T follicular helper cell (primary cell): ENCODE data around the gene PRORP.
"Not testable (repeated sequence)": the region's sequence is repeated elsewhere in the genome, so short reads cannot be mapped to it uniquely, and the experiment has no call there.

ENCODE experiments used
- DNase-seq: peaks from one replicate; pipeline ENCODE4 v3.0.0-alpha.2; 2020; ENCODE audit warnings: low read depth
- total RNA-seq, 2 experiments: gene quantifications; one replicate each; lab custom pipeline; 2026; lab: John Stamatoyannopoulos, UW

The PRORP gene
- total RNA-seq, result 7.1 to 17.0 reads per million in 2 experiments

DNA sequence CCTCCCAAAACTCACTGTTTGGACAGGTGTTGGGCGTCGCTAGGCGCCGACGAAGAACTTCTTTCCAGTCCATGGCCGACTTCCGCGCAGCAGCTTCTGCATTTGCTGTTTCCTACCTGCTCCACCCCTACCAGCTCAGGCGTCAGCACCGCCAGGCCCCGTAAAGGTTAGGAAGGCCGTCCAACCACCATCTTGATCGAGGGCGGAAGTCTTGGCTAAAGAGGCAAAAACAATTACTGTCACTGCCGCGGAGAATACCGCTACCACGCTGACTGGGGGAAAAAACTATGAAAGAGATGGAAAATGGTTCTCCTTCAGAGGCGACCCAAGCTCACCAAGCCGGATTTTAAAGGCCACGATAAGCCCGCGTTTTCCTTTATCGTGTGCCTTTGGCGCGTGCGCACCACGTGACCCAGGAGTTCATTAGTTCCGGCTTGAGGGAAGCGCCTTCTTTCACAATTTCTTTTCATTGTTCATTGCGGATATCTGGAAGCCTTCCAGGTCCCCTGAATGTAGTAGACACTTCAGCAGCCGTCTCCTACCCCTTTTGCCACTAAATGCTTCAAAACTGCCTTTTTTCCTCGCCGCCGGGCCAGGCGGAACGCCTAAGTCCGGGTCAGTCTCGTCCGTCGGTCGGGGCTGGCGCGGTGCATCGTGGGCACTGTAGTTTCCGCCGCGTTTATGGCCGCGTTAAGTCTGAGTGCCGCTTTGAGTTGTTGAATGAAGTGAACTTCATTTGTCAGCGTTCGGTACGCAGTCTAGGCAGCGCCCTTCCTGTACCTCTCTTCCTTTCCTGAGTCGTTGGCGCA lies at the start of gene PRORP, which contains the start of gene PPP2R3C:
TSS of gene PRORP (plus strand) at position 666 of the 809 bp plus-strand sequence. CDS start 694 bp downstream, outside the sequence.
TSS of gene PPP2R3C (minus strand) at position 104 of the 809 bp plus-strand sequence. CDS start at position 73, 31 bp downstream.
- peak; percentile 90 for DNase-seq

- no peak for DNase-seq
These were observed 48.9 kb upstream of the PRORP start for GRCh38 chr14:35073486-35073885.

DNA sequence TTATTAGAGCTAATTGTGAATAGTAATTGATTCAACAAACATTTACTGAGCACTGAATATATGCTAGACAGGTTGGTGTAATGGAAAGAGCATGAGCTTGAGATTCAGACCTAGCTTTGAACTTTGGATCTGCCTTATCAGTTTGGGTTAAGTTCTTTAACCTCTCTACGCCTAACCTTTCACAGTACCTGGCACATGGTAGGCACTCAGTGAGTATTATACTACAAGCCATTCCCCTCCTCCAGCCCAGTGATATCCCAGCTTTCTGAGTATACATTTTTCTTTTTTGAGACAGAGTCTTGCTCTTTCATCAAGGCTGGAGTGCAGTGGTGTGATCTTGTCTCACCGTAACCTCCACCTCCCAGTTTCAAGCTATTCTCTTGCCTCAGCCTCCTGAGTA lies 44.3 kb upstream of the PRORP start:
- DNase-seq, result no peak

- no peak for DNase-seq
These were observed 42.6 kb upstream of the PRORP start for GRCh38 chr14:35079742-35080141.

DNA sequence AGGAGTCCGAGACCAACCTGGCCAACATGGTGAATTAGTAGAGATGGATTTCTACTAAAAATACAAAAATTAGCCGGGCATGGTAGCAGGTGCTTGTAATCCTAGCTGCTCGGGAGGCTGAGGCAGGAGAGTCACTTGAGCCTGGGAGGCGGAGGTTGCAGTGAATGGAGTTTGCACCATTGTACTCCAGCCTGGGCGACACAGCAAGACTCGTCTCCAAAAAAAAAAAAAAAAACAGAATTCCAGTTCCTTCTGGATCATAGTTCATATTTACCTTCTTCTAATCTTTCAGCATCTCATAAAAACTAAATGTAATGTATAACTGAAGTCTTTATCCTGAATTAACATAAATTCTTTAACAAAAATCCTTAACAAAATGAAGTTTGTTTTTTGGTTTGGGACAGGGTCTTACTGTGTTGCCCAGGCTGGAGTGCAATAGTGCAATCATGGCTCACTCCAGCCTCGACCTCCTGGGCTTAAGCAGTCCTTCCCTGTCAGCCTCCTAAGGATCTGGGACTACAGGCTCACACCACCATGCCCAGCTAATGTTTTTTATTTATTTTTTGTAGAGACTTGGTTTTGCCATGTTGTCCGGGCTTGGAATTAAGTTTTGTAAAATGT lies 38.7 kb upstream of the PRORP start:
- DNase-seq, result no peak

DNA sequence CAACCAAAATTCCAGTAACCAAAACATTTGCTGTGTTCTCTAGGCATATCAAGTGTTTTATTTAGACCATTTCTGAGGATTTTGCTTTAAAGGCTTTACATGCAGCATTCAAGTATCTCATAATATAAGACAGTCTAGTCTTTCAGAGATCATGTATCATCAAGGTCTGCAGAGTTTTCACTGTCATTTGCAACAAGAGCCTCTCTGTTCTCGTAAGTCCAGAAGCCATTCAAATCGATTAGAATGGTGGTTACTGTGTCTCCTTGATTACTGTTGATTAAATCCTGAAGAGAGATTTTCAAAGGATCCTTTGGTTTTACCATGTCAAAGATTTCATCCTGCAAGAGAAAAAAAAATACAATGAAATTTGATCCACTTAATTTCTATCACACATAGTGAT lies 36.9 kb upstream of the PRORP start:
- no peak for DNase-seq

- no peak for DNase-seq
These were observed 33.8 kb upstream of the PRORP start for GRCh38 chr14:35088514-35088913.

DNA sequence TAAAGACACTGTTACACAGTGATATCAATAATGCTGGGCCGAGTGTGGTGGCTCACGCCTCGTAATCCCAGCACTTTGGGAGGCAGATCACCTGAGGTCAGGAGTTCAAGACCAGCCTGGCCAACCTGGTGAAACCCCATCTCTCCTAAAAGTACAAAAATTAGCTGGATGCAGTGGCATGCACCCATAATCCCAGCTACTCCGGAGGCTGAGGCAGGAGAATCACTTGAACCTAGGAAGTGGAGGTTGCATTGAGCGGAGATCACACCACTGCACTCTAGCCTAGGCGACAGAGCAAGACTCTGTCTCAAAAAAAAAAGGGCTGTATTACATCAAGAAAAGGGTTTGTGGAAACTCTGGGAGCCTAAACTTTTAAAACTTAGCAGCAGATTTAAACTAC lies 27.7 kb upstream of the PRORP start:
- not testable (repeated sequence) for DNase-seq

GRCh38 chr14:35107866-35108265 lies 14.5 kb upstream of the PRORP start:
- DNase-seq, result no peak

GRCh38 chr14:35112641-35113040 lies 9.7 kb upstream of the PRORP start:
- no peak for DNase-seq

DNA sequence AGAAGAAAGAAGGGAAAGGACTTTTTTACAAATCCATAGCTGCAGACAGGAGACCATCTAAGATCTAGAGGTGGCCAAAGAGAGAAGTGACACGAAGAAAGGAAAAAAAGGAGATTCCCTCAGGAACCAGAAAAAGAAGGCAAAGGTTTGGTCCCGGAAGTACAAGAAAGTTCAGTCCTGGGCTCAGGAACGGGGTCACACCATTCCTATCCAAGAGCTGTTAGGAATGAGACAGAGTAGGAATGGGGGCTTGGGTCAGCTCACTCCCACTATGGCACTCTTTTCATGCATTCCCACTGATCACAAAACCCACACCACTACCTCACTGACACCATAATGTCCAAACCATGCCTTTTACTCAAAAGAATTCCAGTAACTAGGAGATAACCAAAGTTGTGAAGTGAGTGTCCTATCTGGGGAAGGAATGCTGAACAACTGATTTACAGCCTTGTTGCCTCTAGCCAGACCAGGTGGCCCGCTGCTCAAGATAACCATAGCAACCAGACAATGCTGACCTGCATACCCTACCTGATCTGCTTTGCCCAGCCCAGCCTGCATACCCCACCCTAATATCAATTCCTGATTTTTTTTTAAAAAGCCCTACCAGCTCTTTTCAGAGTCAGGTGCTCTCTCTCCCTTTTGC lies 8.9 kb upstream of the PRORP start:
- no peak for DNase-seq

DNA sequence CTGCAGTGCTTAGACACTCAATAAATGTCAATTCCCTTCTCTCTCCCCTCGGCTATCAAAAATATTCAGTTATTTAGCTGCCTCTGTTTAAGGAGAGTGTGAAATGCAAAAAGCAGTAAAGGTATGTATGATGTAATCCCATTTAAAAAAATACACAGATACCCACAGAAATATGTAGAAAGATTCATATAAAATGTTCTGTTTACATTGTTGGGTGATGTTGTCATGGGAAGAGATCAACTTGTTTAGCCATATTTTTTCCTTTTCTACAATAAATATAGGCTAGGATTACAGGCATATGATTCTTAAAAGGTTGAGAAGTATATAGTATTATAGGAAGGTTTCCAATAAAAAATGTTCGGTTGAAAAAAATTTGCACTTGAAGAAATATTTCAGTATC lies 8.3 kb upstream of the PRORP start:
- no peak for DNase-seq

DNA sequence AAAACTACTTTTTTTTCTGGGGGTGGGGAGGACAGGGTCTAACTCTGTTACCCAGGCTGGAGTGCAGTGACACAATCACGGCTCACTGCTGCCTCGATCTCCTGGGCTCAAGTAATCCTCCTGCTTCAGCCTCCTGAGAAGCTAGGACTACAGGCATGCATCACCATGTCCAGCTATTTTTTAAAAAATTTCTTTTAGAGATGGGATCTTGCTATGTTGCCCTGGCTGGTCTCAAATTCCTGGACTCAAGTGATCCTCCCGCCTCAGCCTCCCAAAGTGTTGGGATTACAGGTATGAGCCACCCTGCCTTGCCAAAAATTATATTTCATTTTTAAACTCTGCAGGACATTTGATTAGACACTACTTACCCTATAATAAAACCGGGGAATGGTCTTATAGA lies 6.1 kb upstream of the PRORP start:
- DNase-seq, result no peak

DNA sequence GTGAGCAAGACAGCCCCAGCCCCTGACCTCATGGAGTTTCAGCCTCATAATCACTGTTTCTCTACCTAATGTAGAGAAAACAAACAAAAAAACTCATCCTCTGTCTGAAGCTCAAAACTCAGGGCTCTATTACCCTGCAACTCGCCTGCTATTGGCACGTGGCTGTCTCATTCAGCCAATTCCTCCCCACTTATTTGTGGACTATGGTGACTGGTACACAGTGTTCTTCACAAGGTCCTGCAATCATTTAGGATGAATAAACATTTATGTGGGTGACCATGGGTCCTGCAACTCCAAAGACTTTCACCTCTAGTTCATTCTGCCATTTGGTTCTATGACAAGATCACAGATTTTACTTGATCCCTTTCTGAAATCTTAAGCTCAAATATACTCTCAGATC lies 5.2 kb upstream of the PRORP start:
- no peak for DNase-seq

DNA sequence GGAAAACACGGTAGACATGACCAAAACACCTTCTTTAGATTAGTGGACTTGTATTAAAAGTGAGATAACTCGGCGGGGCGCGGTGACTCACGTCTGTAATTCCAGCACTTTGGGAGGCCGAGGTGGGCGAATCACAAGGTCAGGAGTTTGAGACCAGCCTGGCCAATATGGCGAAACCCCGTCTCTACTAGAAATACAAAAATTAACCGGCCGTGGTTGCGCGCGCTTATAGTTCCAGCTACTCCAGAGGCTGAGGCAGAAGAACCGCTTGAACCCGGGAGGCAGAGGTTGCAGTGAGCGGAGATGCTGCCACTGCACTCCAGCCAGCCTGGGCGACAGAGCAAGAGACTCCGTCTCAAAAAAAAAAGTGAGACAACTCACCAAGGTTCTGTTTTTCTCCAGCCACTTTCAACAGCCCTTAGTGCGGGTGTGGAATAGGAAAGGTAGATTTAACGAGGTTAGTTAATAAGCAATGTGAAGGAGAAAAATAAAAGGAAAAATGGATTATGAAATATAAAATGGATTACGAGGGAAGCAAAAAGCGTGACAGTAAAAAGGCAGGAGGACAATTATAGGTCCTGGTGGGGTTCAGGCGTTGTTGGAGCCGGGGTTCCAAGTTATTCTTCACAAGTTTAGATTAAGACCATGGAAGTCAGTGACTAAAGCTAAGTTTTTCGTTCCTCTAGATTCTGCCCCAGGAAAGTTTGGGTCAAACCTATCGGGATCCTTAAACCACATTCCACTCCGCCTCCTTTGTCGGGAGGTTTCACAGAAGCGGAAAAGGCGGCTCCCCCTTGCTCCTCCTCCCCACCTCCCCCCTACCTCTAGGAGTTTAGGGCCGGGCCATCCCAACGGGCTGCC lies 1.1 kb upstream of the PRORP start:
- DNase-seq, result no peak

DNA sequence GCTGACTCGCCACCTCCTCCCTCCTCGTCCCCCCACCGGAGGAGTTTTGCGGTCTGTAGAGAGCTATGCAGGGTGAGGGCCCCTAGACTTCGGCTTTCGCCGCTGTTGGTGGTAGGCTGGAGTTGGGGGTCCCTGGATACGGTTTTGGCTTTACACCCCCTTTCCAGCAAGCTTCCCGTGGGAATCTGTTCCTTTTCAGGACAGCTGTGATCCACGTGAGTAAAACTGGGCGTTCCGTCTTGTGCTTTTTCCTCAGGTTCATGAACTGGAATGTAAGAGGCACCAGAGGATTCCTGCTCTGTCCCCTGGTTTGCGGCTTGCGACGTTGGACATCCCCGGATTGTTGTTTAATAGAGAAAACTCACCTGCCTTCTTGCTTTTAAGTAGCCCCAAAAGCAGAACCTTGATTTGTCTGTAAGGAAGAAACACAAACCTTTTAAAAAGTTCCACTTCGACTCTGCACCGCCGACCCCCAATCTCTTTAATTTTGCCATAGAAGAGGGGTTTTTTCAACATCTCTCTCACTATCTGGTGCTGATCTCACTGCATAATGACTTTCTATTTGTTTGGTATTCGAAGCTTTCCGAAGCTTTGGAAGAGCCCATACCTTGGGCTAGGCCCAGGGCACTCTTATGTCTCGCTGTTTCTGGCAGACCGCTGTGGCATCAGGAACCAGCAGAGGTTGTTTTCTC lies 490 bp downstream of the PRORP start:
- no peak for DNase-seq

DNA sequence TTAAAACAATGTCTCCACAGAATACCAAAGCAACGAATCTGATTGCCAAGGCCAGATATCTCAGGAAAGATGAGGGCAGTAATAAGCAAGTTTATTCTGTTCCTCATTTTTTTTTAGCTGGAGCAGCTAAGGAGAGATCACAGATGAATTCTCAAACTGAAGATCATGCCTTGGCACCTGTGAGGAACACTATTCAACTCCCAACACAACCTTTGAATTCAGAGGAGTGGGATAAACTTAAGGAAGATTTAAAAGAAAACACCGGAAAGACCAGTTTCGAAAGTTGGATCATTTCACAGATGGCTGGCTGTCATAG lies 994 bp downstream of the PRORP start:
- DNase-seq, result no peak

DNA sequence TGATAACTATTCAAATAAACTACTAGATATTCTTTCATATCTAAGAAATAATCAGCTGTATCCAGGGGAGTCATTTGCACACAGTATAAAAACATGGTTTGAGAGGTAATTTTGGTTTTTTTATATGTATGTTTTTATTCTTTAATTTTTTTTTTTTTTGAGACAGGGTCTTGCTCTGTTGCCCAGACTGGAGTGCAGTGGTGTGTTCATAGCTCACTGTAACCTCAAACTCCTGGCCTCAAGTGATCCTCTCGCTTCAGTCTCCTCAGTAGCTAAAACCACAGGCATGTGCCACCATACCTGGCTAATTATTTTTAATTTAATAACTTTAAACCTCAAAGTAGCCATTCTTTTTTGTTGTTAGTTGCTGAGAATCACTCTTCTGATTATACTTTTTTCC lies 1.8 kb downstream of the PRORP start:
- DNase-seq, result no peak

GRCh38 chr14:35133542-35134328 lies 11.4 kb downstream of the PRORP start:
- DNase-seq, result no peak

DNA sequence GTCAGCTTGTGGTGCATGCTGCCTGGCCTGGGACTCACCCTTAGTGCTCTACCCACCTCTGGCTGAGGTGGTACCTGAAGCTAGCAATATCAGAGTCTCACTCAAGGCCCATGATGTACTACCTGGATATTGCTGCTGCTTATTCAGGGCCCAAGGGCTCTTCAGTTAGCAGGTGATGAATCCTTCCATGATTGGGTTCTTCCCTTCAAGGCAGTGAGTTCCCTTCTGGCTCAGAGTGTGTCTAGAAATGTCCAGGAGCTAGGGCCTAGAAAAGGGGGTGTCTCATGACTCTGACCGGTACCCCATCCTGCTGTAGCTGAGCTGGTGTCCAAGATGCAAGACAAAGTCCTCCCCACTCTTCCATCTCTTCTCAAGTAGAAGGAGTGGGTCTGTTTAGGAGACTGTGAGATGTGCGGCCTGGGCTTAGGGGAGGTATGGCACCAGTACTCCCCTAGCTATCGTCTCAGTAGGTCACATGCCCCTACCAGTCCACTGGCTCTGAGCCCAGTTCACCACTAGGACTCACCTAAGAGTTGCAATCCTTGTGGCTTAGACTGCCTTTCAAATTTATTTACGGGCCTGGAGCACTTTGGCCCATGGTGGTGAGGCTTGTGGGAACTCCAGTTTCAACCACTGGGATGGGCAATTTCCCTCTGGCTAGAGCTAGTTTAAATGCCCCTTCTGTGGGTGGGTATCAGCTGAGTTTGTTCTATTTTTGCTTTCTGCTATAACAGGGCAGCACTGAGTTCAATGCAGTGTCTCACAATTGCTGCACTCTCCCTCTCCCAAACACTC lies 12.2 kb downstream of the PRORP start:
- DNase-seq, result no peak
